ENCODE measurements around the gene RNGTT. TPM values are rescaled to one million over a fixed set of nuclear protein-coding genes. Genes with fewer than 3 reads are reported as not detected.
"Not testable (repeated sequence)": the region's sequence is repeated elsewhere in the genome, so short reads cannot be mapped to it uniquely, and the experiment has no call there.

The RNGTT gene
- polyA plus RNA-seq, 1 donor (not counting 4 experiments of a cell fraction or from before 2014, with no cell fraction given), result 9.7 TPM

DNA sequence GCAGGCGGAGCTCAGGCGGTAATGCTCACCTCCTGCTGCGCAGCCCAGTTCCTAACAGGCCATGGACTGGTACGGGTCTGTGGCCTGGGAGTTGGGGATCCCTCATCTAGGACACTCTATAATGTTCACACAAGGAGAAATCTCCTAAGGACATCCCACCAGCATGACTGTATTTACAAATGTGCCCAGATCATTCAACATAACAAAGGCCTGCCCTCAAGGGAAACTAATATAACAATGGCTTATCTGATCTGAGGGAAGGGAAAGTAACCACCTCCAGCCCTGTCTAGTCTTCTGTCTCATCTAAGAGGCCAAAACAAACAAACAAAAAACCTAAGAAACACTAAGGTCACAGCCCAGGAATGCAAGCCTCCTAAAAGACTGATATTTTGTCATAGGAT lies 232.8 kb downstream of the RNGTT start:
- DNase-seq (ENCODE audit: low read depth, low spot score) (no peak), FAIRE-seq (no peak)
- Histone ChIP-seq H4K20me1 (ENCODE audit: control insufficient read depth, extremely low read depth, insufficient read depth, low read length) (no peaks in the 10 kb centered on the region), H3K9ac (ENCODE audit: control insufficient read depth, extremely low read depth, insufficient read depth, low read length) (no peak overlapping the region), H3K9me3 (ENCODE audit: control insufficient read depth, low read depth, low read length) (no peaks in the 10 kb centered on the region), H3K36me3 (ENCODE audit: control insufficient read depth in 2 of 2, extremely low read depth in 1 of 2, insufficient read depth in 2 of 2, low read length in 2 of 2) (no peaks in the 10 kb centered on the region), H2AFZ (ENCODE audit: control insufficient read depth, low read length) (no peak overlapping the region), H3K27ac (ENCODE audit: control insufficient read depth, insufficient read depth, low read length) (no peak overlapping the region), H3K9me1 (ENCODE audit: control insufficient read depth, extremely low read depth, insufficient read depth, low read length) (no peaks in the 10 kb centered on the region), H3K4me1 (ENCODE audit: control insufficient read depth, extremely low read depth, insufficient read depth, low read length) (no peaks in the 10 kb centered on the region), H3K4me3 (ENCODE audit: control insufficient read depth in 2 of 3, extremely low read depth in 1 of 3, insufficient read depth in 2 of 3, low read depth in 1 of 3, low read length in 3 of 3) (no peak overlapping the region), H3K27me3 (ENCODE audit: control insufficient read depth, extremely low read depth, insufficient read depth, low read length) (no peaks in the 10 kb centered on the region), H3K4me2 (ENCODE audit: control insufficient read depth, extremely low read depth, insufficient read depth, low read depth, low read length) (no peak overlapping the region), H3K79me2 (ENCODE audit: control insufficient read depth, insufficient read depth, low read length) (no peaks in the 10 kb centered on the region)
- TF ChIP-seq, protein P1, sequence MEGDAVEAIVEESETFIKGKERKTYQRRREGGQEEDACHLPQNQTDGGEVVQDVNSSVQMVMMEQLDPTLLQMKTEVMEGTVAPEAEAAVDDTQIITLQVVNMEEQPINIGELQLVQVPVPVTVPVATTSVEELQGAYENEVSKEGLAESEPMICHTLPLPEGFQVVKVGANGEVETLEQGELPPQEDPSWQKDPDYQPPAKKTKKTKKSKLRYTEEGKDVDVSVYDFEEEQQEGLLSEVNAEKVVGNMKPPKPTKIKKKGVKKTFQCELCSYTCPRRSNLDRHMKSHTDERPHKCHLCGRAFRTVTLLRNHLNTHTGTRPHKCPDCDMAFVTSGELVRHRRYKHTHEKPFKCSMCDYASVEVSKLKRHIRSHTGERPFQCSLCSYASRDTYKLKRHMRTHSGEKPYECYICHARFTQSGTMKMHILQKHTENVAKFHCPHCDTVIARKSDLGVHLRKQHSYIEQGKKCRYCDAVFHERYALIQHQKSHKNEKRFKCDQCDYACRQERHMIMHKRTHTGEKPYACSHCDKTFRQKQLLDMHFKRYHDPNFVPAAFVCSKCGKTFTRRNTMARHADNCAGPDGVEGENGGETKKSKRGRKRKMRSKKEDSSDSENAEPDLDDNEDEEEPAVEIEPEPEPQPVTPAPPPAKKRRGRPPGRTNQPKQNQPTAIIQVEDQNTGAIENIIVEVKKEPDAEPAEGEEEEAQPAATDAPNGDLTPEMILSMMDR (optimal IDR thresholded peaks at IDR 0.05 in 1 of 3, IDR thresholded peaks at IDR 0.05 in 1 of 3, conservative IDR thresholded peaks at IDR 0.05 in 1 of 3; ENCODE audit: extremely low read depth in 1 of 3, insufficient read depth in 2 of 3, low read length in 3 of 3), result no peak
- TF ChIP-seq EZH2 (IDR thresholded peaks at IDR 0.05; ENCODE audit: low read length), result no peak
- dilution Hi-C loops (cut with MboI; ENCODE audit: extremely low pct_ligation_motif_present, low sequenced_read_pairs), result no loop called here

DNA sequence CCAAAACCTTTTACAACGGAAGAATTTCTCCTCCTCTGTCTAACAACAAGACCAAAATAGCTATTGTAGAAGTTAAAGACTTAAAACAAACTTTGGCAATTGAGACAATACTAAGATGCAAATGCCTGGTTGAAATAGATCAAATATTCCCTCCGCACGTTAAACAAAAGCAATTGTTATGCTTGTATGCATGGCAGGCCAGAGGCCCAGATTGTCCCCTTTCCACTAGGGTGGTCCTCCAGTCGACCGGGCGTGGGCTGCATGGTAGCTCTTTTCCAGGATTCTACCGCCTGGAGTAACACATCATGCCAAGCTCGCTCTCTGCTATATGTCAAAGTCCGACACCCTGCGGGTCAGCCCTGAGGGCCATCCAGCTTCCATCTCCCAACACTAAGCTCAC lies 234.7 kb downstream of the RNGTT start:
- Histone ChIP-seq H3K36me3 (ENCODE audit: control insufficient read depth in 2 of 2, extremely low read depth in 1 of 2, insufficient read depth in 2 of 2, low read length in 2 of 2) (no peaks in the 10 kb centered on the region), H3K4me2 (ENCODE audit: control insufficient read depth, extremely low read depth, insufficient read depth, low read depth, low read length) (no peak overlapping the region), H3K9ac (ENCODE audit: control insufficient read depth, extremely low read depth, insufficient read depth, low read length) (no peak overlapping the region), H3K4me1 (ENCODE audit: control insufficient read depth, extremely low read depth, insufficient read depth, low read length) (no peaks in the 10 kb centered on the region), H3K9me1 (ENCODE audit: control insufficient read depth, extremely low read depth, insufficient read depth, low read length) (no peaks in the 10 kb centered on the region), H3K9me3 (ENCODE audit: control insufficient read depth, low read depth, low read length) (no peaks in the 10 kb centered on the region), H3K79me2 (ENCODE audit: control insufficient read depth, insufficient read depth, low read length) (no peaks in the 10 kb centered on the region), H2AFZ (ENCODE audit: control insufficient read depth, low read length) (no peak overlapping the region), H4K20me1 (ENCODE audit: control insufficient read depth, extremely low read depth, insufficient read depth, low read length) (no peaks in the 10 kb centered on the region), H3K27ac (ENCODE audit: control insufficient read depth, insufficient read depth, low read length) (no peak overlapping the region), H3K27me3 (ENCODE audit: control insufficient read depth, extremely low read depth, insufficient read depth, low read length) (no peaks in the 10 kb centered on the region), H3K4me3 (ENCODE audit: control insufficient read depth in 2 of 3, extremely low read depth in 1 of 3, insufficient read depth in 2 of 3, low read depth in 1 of 3, low read length in 3 of 3) (no peak overlapping the region)
- FAIRE-seq (no peak), DNase-seq (ENCODE audit: low read depth, low spot score) (no peak)
- dilution Hi-C loops (cut with MboI; ENCODE audit: extremely low pct_ligation_motif_present, low sequenced_read_pairs), result no loop called here
- TF ChIP-seq, protein P1 (optimal IDR thresholded peaks at IDR 0.05 in 1 of 3, IDR thresholded peaks at IDR 0.05 in 1 of 3, conservative IDR thresholded peaks at IDR 0.05 in 1 of 3; ENCODE audit: extremely low read depth in 1 of 3, insufficient read depth in 2 of 3, low read length in 3 of 3), result no peak
- no peak for TF ChIP-seq EZH2 (IDR thresholded peaks at IDR 0.05; ENCODE audit: low read length)

DNA sequence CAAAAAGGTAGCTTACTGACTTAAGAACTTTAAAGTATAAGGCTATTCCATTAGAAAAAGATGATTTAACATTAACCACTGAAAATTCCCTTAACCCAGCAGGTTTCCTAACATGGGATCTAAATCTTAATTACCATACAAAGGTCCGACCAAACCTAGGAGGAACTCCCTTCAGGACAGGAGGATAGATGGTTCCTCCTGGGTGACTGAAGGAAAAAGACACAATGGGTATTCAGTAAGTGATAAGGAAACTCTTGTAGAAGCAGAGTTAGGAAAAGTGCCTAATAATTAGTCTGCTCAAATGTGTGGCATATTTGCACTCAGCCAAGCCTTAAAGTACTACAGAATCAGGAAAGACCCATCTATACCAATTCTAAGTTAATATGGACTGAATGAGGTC lies 237.0 kb downstream of the RNGTT start:
- H3K9ac ChIP-seq (ENCODE audit: control insufficient read depth, extremely low read depth, insufficient read depth, low read length); H3K79me2 ChIP-seq (ENCODE audit: control insufficient read depth, insufficient read depth, low read length); DNase-seq (ENCODE audit: low read depth, low spot score); H3K36me3 ChIP-seq (ENCODE audit: control insufficient read depth in 2 of 2, extremely low read depth in 1 of 2, insufficient read depth in 2 of 2, low read length in 2 of 2); H3K4me3 ChIP-seq (ENCODE audit: control insufficient read depth in 2 of 3, extremely low read depth in 1 of 3, insufficient read depth in 2 of 3, low read depth in 1 of 3, low read length in 3 of 3); H2AFZ ChIP-seq (ENCODE audit: control insufficient read depth, low read length); H4K20me1 ChIP-seq (ENCODE audit: control insufficient read depth, extremely low read depth, insufficient read depth, low read length); H3K9me3 ChIP-seq (ENCODE audit: control insufficient read depth, low read depth, low read length); FAIRE-seq; H3K27ac ChIP-seq (ENCODE audit: control insufficient read depth, insufficient read depth, low read length); H3K27me3 ChIP-seq (ENCODE audit: control insufficient read depth, extremely low read depth, insufficient read depth, low read length); H3K4me1 ChIP-seq (ENCODE audit: control insufficient read depth, extremely low read depth, insufficient read depth, low read length); H3K4me2 ChIP-seq (ENCODE audit: control insufficient read depth, extremely low read depth, insufficient read depth, low read depth, low read length); H3K9me1 ChIP-seq (ENCODE audit: control insufficient read depth, extremely low read depth, insufficient read depth, low read length); dilution Hi-C loops (cut with MboI; ENCODE audit: extremely low pct_ligation_motif_present, low sequenced_read_pairs): not testable (repeated sequence)
